Heart left ventricle (tissue), 13 donors: ENCODE data around the gene CCNT2.

Experiments
- CTCF ChIP-seq, 12 donors: fragments of 200-600 bp; sonication (generic) in 4 of 12; IDR thresholded peaks; one replicate each; pipeline versions ENCODE4 v1.5.0 to v1.8.0; 2018 to 2022; ENCODE audit warnings: antibody characterized with exemption in 12 of 12, mild to moderate bottlenecking in 5 of 12
- POLR2A ChIP-seq, 2 donors: fragments of 450-650 bp; IDR thresholded peaks; one replicate each; pipeline ENCODE4 v1.6.1; 2017; ENCODE audit warnings: antibody characterized with exemption in 2 of 2, mild to moderate bottlenecking in 2 of 2, moderate library complexity in 2 of 2
- donor health status: ischemic (EF 13 %, LVEDD 7.1; RV severe dilation, severe dysfunction).
- donor health status: DM: no; HTN: yes; CAD: no.
- donor health status: DM: no; HTN: no; CAD: no.
- donor health status: ischemic (EF 25% LVEDD 6.9; RV normal size, moderate dysfunction).
- donor health status: ischemic (EF 25% LVEDD 5.7; RV mildly dilated, moderate dysfunction).
- donor health status: ischemic (EF 35%, LVEDD 5.7; RV mildly dilated, moderate dysfunction).
- donor health status: nonischemic (EF 11% LVEDD 7.7; RV severe dilation, severe dysfunction).
- donor health status: DM: yes; HTN: yes; CAD: no.
- donor health status: PGD.
- donor health status: ischemic (EF 29% LVEDD 5.4; RV normal size, mild dysfunction).
- donor health status: nonischemic (EF 23%, LVEDD 6.1; RV moderate dilation, normal function).

GRCh38 chr2:134919341-134920210 is 954 bp downstream of the CCNT2 start:
- no peak for TF ChIP-seq CTCF (IDR thresholded peaks at IDR 0.05)
- TF ChIP-seq POLR2A (IDR thresholded peaks at IDR 0.05), result no peak
